Suprapubic skin (tissue), 4 donors: ENCODE results near the gene ZBTB16.

ENCODE experiments used
- CTCF ChIP-seq, 2 donors: fragments of 200-600 bp in 1 of 2; fragments of 450-650 bp in 1 of 2; sonication (generic) in 1 of 2; IDR thresholded peaks; one replicate each; pipeline ENCODE4 v1.5.1; 2016 to 2019; ENCODE audit warnings: antibody characterized with exemption in 2 of 2, mild to moderate bottlenecking in 1 of 2, moderate library complexity in 1 of 2
- EP300 ChIP-seq: sonication (generic); formaldehyde crosslinking; IDR thresholded peaks from one replicate; pipeline ENCODE4 v1.6.1; 2017; ENCODE audit warnings: antibody characterized with exemption
- POLR2A ChIP-seq, 2 donors: fragments of 450-650 bp; IDR thresholded peaks; one replicate each; pipeline ENCODE4 v1.6.1; 2017; ENCODE audit warnings: antibody characterized with exemption in 2 of 2, mild to moderate bottlenecking in 2 of 2, moderate library complexity in 2 of 2
- POLR2AphosphoS5 ChIP-seq, 3 donors: sonication (generic); formaldehyde crosslinking; IDR thresholded peaks; one replicate each; pipeline ENCODE4 v1.6.1; 2017; ENCODE audit warnings: antibody characterized with exemption in 3 of 3

- TF ChIP-seq CTCF (IDR thresholded peaks at IDR 0.05) (no peak), POLR2A (IDR thresholded peaks at IDR 0.05) (no peak), POLR2AphosphoS5 (IDR thresholded peaks at IDR 0.05) (no peak), EP300 (no peak)
Observed at GRCh38 chr11:114081641-114082414, 22.3 kb downstream of the ZBTB16 start.
